DND-41 (cell line): Measurements from ENCODE around the gene NOVA1.

Experiments used
- CTCF ChIP-seq: IDR thresholded peaks from 2 replicates; pipeline ENCODE4 v1.5.1; 2012; ENCODE audit warnings: borderline replicate concordance, low read length, moderate library complexity, mild to moderate bottlenecking; ENCODE audit not compliant: poor library complexity, severe bottlenecking; ENCODE audit errors: extremely low read depth
- EZH2 ChIP-seq: IDR thresholded peaks from 3 replicates; pipeline ENCODE4 v1.6.1; 2012; ENCODE audit warnings: borderline replicate concordance, low read depth, mild to moderate bottlenecking, moderate library complexity, low read length, inconsistent platforms; ENCODE audit not compliant: severe bottlenecking

GRCh38 chr14:26486922-26487321, 110.9 kb downstream of the NOVA1 start:
- TF ChIP-seq CTCF (no peak), EZH2 (no peak)
